NB4 (cell line): ENCODE data around the gene SLC25A33.

Experiments
- MYC ChIP-seq: IDR thresholded peaks from 2 replicates; pipeline ENCODE4 v1.6.1; 2011; ENCODE audit warnings: low read depth, low read length
- POLR2A ChIP-seq: IDR thresholded peaks from 2 replicates; pipeline ENCODE4 v1.6.1; 2011; ENCODE audit warnings: mild to moderate bottlenecking; ENCODE audit not compliant: insufficient read length; ENCODE audit errors: extremely low read depth
- TF ChIP-seq, protein P1 (sequence below): IDR thresholded peaks from one replicate; pipeline ENCODE4 v1.5.1; 2012; ENCODE audit warnings: low read depth, low read length
- TF ChIP-seq, protein P2 (sequence below): IDR thresholded peaks from 2 replicates; pipeline ENCODE4 v1.6.1; 2011; ENCODE audit warnings: low read depth, low read length

DNA sequence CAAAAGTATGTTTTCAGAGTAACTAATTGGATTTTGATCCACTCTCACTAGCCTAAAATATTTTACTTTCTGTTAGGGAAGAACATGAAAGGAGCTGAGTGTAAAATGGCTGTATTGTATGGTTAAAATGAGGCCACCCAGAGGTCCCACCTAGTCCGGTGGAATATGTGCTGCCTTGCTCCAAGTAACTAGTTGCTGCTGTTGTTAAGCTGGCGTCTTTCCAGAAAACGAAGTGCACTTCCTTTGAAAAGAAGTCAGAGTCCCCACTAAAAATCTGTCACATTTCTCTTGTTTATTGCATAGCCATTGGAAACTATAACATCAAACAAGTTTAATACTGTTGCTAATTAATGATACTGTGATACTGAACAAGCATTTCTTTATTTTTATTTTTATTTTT, 3.2 kb downstream of the SLC25A33 start:
- TF ChIP-seq, protein P1, sequence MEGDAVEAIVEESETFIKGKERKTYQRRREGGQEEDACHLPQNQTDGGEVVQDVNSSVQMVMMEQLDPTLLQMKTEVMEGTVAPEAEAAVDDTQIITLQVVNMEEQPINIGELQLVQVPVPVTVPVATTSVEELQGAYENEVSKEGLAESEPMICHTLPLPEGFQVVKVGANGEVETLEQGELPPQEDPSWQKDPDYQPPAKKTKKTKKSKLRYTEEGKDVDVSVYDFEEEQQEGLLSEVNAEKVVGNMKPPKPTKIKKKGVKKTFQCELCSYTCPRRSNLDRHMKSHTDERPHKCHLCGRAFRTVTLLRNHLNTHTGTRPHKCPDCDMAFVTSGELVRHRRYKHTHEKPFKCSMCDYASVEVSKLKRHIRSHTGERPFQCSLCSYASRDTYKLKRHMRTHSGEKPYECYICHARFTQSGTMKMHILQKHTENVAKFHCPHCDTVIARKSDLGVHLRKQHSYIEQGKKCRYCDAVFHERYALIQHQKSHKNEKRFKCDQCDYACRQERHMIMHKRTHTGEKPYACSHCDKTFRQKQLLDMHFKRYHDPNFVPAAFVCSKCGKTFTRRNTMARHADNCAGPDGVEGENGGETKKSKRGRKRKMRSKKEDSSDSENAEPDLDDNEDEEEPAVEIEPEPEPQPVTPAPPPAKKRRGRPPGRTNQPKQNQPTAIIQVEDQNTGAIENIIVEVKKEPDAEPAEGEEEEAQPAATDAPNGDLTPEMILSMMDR = no peak
- TF ChIP-seq POLR2A (no peak), MYC (no peak)
- TF ChIP-seq, protein P2, sequence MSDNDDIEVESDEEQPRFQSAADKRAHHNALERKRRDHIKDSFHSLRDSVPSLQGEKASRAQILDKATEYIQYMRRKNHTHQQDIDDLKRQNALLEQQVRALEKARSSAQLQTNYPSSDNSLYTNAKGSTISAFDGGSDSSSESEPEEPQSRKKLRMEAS = no peak
